NCI-H128 (cell line): ENCODE data around the gene KIF1B.
"Not testable (repeated sequence)": the region's sequence is repeated elsewhere in the genome, so short reads cannot be mapped to it uniquely, and the experiment has no call there.

Experiments
- DNase-seq: peaks from one replicate; lab custom pipeline; 2025; ENCODE audit not compliant: unreplicated experiment; lab: John Stamatoyannopoulos, UW

KIF1B gene

GRCh38 chr1:10324627-10325026 lies 114.3 kb downstream of the KIF1B start:
- no peak for DNase-seq

- DNase-seq: no peak
Observed at GRCh38 chr1:10325521-10325920, 115.2 kb downstream of the KIF1B start.

- no peak for DNase-seq
Observed at GRCh38 chr1:10326251-10326650, 115.9 kb downstream of the KIF1B start.

GRCh38 chr1:10328180-10328963 lies 118.0 kb downstream of the KIF1B start:
- DNase-seq: no peak

GRCh38 chr1:10337436-10337835 lies 127.1 kb downstream of the KIF1B start:
- no peak for DNase-seq

GRCh38 chr1:10338047-10338446 lies 127.7 kb downstream of the KIF1B start:
- no peak for DNase-seq

GRCh38 chr1:10338611-10339010 lies 128.2 kb downstream of the KIF1B start:
- DNase-seq: no peak

GRCh38 chr1:10339036-10339567 lies 128.7 kb downstream of the KIF1B start:
- DNase-seq: no peak

GRCh38 chr1:10339815-10340214 lies 129.4 kb downstream of the KIF1B start:
- DNase-seq: no peak

- DNase-seq: no peak
Observed at GRCh38 chr1:10340930-10341590, 130.7 kb downstream of the KIF1B start.

GRCh38 chr1:10347109-10347508 lies 136.7 kb downstream of the KIF1B start:
- no peak for DNase-seq

- DNase-seq: no peak
Observed at GRCh38 chr1:10353282-10353681, 142.9 kb downstream of the KIF1B start.

GRCh38 chr1:10353693-10354092 lies 143.3 kb downstream of the KIF1B start:
- DNase-seq: no peak

- DNase-seq: no peak
Observed at GRCh38 chr1:10360045-10360444, 149.7 kb downstream of the KIF1B start.

- no peak for DNase-seq
Observed at GRCh38 chr1:10361515-10361914, 151.1 kb downstream of the KIF1B start.

GRCh38 chr1:10368194-10368593 lies 157.8 kb downstream of the KIF1B start:
- DNase-seq: no peak

- no peak for DNase-seq
Observed at GRCh38 chr1:10374442-10374860, 164.1 kb downstream of the KIF1B start.

- not testable (repeated sequence) for DNase-seq
Observed at GRCh38 chr1:10377365-10378029, 167.1 kb downstream of the KIF1B start.

- no peak for DNase-seq
Observed at GRCh38 chr1:10378081-10378841, 167.9 kb downstream of the KIF1B start.

GRCh38 chr1:10379101-10379620 lies 168.8 kb downstream of the KIF1B start:
- DNase-seq: no peak

- DNase-seq: no peak
Observed at GRCh38 chr1:10379676-10380075, 169.3 kb downstream of the KIF1B start.
